Gastroesophageal sphincter (tissue), 4 donors: ENCODE results near the gene CMTM6. TPM values are rescaled to one million over a fixed set of nuclear protein-coding genes. Genes with fewer than 3 reads are reported as not detected.

Experiments
- ATAC-seq: fragments of 150-250 bp; one replicate; pipeline ENCODE4 v1.9.1; 2016; ENCODE audit warnings: mild to moderate bottlenecking, moderate library complexity
- H3K27ac ChIP-seq, 4 donors: fragments of 200-600 bp; sonication (generic) in 3 of 4; 1 replicate in 3 of 4; 2 replicates in 1 of 4; pipeline ENCODE4 v1.5.1; 2016 to 2019
- H3K27me3 ChIP-seq: fragments of 200-600 bp; sonication (generic); one replicate; pipeline ENCODE4 v1.5.1; 2019
- H3K36me3 ChIP-seq, 2 donors: fragments of 200-600 bp; sonication (generic); one replicate each; pipeline ENCODE4 v1.5.1; 2019; ENCODE audit warnings: control low read depth in 1 of 2
- H3K4me1 ChIP-seq, 3 donors: fragments of 200-600 bp; sonication (generic); 1 replicate in 2 of 3; 2 replicates in 1 of 3; pipeline ENCODE4 v1.5.1; 2016 to 2019; ENCODE audit warnings: control low read depth in 2 of 3
- H3K4me3 ChIP-seq, 2 donors: fragments of 200-600 bp; sonication (generic); one replicate each; pipeline ENCODE4 v1.5.1; 2019; ENCODE audit warnings: mild to moderate bottlenecking in 1 of 2, moderate library complexity in 1 of 2
- H3K9me3 ChIP-seq, 3 donors: fragments of 200-600 bp; sonication (generic); one replicate each; pipeline ENCODE4 v1.5.1; 2017 to 2019; ENCODE audit warnings: control low read depth in 2 of 3
- EP300 ChIP-seq: sonication (generic); formaldehyde crosslinking; IDR thresholded peaks from one replicate; pipeline ENCODE4 v1.6.1; 2017; ENCODE audit warnings: antibody characterized with exemption, mild to moderate bottlenecking
- POLR2A ChIP-seq, 2 donors: fragments of 450-650 bp; IDR thresholded peaks; one replicate each; pipeline ENCODE4 v1.6.1; 2017; ENCODE audit warnings: antibody characterized with exemption in 2 of 2, mild to moderate bottlenecking in 2 of 2, moderate library complexity in 1 of 2
- POLR2AphosphoS5 ChIP-seq: sonication (generic); formaldehyde crosslinking; IDR thresholded peaks from one replicate; pipeline ENCODE4 v1.6.1; 2017; ENCODE audit warnings: antibody characterized with exemption
- WGBS, 2 donors: methylation state at CpG; one replicate each; pipeline ENCODE4 v1.1.5; 2018; ENCODE audit warnings: low coverage in 1 of 2; 5-methylcytosine and 5-hydroxymethylcytosine counted together
- total RNA-seq, 4 donors: library from RNA; depleted of rRNA; stranded (reverse); fragments of >200 nt; gene quantifications; one replicate each; pipeline ENCODE4 v1.1.0, GENCODE V29; 2016
- TF ChIP-seq, protein P1 (sequence below), 4 experiments: fragments of 200-600 bp in 2 of 4; fragments of 450-650 bp in 2 of 4; sonication (generic) in 1 of 4; IDR thresholded peaks; one replicate each; pipeline ENCODE4 v1.5.1; 2017 to 2019; ENCODE audit warnings: antibody characterized with exemption in 4 of 4, mild to moderate bottlenecking in 2 of 4, moderate library complexity in 2 of 4

Gene CMTM6
- total RNA-seq, 4 donors from 2014 or later, result 38.8 to 64.0 (median 55.5) TPM

DNA sequence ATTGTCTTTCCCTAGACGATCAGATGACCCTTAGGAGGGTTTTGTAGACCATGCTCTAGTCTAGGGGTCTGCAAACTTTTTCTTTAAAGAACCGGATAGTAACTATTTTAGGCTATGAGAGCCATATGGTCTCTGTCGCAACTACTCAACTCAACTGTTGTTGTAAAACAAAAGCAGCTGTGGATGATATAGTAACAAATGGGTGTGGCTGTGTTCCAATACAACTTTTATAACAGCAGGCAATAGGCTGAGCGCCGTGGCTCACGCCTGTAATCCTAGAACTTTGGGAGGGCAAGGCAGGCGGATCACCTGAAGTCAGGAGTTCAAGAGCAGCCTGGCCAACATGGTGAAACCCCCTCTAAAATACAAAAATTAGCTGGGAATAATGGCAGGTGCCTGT lies 6.1 kb upstream of the CMTM6 start:
- H3K4me1 ChIP-seq, result no peaks in the 10 kb centered on the region
- WGBS, 2 donors, result 59 to 61% methylated on average over 3 to 7 of the region's 7 CpGs
- TF ChIP-seq POLR2A (IDR thresholded peaks at IDR 0.05) (no peak), POLR2AphosphoS5 (no peak), EP300 (no peak)
- TF ChIP-seq, protein P1, sequence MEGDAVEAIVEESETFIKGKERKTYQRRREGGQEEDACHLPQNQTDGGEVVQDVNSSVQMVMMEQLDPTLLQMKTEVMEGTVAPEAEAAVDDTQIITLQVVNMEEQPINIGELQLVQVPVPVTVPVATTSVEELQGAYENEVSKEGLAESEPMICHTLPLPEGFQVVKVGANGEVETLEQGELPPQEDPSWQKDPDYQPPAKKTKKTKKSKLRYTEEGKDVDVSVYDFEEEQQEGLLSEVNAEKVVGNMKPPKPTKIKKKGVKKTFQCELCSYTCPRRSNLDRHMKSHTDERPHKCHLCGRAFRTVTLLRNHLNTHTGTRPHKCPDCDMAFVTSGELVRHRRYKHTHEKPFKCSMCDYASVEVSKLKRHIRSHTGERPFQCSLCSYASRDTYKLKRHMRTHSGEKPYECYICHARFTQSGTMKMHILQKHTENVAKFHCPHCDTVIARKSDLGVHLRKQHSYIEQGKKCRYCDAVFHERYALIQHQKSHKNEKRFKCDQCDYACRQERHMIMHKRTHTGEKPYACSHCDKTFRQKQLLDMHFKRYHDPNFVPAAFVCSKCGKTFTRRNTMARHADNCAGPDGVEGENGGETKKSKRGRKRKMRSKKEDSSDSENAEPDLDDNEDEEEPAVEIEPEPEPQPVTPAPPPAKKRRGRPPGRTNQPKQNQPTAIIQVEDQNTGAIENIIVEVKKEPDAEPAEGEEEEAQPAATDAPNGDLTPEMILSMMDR (IDR thresholded peaks at IDR 0.05), result no peak
- H3K27me3 ChIP-seq, result no peaks in the 10 kb centered on the region
- no peak overlapping the region for H3K4me3 ChIP-seq
- no peaks in the 10 kb centered on the region for H3K36me3 ChIP-seq
- H3K27ac ChIP-seq, result no peak overlapping the region
- no peaks in the 10 kb centered on the region for H3K9me3 ChIP-seq
- ATAC-seq, result no peak

DNA sequence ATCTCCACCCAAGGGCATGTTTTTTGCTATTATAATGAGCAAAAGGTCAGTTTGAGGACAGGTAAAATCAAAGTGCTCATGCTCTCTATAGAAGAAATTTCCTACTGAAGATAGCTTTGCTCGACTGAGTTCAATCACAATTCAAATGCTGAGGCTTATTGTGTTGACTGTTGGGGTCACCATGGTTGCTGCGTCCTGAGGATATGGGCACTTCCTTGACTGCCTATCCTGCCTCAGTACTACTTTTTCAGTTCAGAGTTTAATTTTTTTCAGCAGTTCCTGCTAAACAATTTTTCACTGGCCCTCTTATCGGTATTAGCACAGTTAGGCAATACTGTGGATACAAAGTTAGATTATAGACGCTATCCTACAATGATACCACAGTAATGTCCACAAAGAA lies 3.8 kb upstream of the CMTM6 start:
- TF ChIP-seq EP300, result no peak
- no peak for TF ChIP-seq POLR2A (IDR thresholded peaks at IDR 0.05)
- no peak for TF ChIP-seq POLR2AphosphoS5
- TF ChIP-seq, protein P1 (IDR thresholded peaks at IDR 0.05), result no peak
- no peaks in the 10 kb centered on the region for H3K9me3 ChIP-seq
- no peaks in the 10 kb centered on the region for H3K36me3 ChIP-seq
- 84 to 85% methylated on average over 3 to 4 of the region's 4 CpGs for WGBS, 2 donors
- H3K27ac ChIP-seq, result no peak overlapping the region
- peaks cover 0 to 10% (median 0%) of the 10 kb centered on the region in 3 donors for H3K4me1 ChIP-seq
- ATAC-seq, result no peak
- no peak overlapping the region for H3K4me3 ChIP-seq
- H3K27me3 ChIP-seq, result no peaks in the 10 kb centered on the region

DNA sequence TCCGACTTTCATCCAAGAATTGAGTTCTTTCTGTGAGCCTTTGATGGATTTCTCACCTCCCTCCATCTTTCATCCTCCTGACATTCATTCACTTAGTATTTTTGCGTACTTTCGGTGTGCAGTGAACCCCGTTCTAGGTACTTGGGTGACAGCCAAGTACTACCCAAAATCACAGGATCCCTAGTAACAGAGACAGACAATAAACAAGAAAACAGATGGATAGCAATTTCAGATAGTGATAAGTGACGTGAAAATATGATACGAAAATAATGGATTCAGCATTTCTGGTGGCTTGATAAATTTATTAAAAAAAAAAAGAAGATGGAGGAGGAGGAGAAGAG lies 264 bp upstream of the CMTM6 start:
- Histone ChIP-seq H3K4me1 (peaks cover 0 to 29% (median 0%) of the 10 kb centered on the region in 3 donors), H3K9me3 (no peaks in the 10 kb centered on the region), H3K27ac (peak overlapping the region; percentile 74 to 98 (median 96)), H3K27me3 (no peaks in the 10 kb centered on the region), H3K4me3 (peak overlapping the region; percentile 52 to 81), H3K36me3 (no peaks in the 10 kb centered on the region)
- ATAC-seq, result no peak
- TF ChIP-seq POLR2AphosphoS5 (no peak), EP300 (no peak), POLR2A (IDR thresholded peaks at IDR 0.05) (no peak)
- 0 to 6% methylated on average over 3 to 5 of the region's 6 CpGs for WGBS, 2 donors

DNA sequence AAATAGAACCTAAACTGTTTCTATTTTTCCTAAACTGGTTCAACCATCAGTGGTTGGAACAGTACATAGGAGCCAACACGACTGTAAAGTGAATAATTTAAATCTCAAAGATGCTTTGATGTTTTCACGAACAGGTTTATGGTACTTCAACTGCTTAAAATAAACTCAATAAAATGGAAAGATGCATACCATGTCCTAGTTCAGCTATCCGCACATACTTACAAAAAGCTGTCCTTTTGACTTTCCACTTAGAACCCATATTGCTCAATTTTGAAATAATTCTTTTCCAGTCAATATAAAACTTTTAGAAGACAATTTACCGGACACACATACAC lies 902 bp downstream of the CMTM6 start:
- ATAC-seq, result no peak
- 0 to 4% methylated on average over 4 of the region's 4 CpGs for WGBS, 2 donors

DNA sequence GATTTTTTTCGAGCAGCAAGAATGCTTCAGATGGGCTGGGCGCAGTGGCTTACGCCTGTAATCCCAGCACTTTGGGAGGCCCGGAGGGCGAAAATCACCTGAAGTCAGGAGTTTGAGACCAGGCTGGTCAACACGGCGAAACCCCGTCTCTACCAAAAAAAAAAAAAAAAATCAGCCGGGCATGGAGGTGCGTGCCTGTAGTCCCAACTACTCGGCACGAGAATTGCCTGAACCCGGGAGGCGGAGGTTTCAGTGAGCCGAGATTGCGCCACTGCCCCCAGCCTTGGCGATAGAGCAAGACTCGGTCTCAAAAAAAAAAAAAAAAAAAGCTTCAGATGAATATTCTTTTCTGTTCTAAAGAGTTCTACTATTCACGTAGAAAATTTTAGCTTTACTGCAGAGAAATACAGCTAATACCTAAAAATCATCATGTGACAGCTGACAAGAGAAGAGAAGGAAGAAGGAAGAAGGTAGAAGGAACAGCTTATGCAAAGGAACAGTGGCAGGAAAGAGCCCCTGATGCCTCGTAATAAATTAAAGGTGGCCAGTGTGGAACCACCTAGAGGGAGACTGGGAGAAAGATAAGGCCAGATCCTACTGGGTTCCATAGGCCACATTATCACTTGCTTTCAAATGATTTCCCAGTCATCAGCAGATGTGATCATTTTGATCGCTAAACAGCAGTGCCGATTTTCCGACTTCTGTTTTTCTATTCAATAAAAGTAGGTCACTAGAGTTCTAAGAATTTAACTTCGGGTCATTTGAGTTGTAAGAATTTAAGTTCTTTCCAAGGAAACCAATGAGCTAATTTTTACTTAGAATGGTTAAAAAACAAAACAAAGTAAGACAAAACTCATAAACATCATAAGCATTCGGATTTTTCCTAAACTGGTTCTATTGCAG lies 1.5 kb downstream of the CMTM6 start:
- H3K36me3 ChIP-seq, result no peaks in the 10 kb centered on the region
- no peak for ATAC-seq
- no peaks in the 10 kb centered on the region for H3K9me3 ChIP-seq
- TF ChIP-seq, protein P1 (IDR thresholded peaks at IDR 0.05), result no peak
- WGBS, 2 donors, result 69 to 78% methylated on average over 15 to 25 of the region's 25 CpGs
- H3K4me1 ChIP-seq, result peaks cover 0 to 29% (median 0%) of the 10 kb centered on the region in 3 donors
- H3K4me3 ChIP-seq, result peak overlapping the region; percentile 52 to 81
- H3K27ac ChIP-seq, result peak overlapping the region; percentile 74 to 98 (median 96)
- no peaks in the 10 kb centered on the region for H3K27me3 ChIP-seq

More for the DNA sequence above, 902 bp downstream of the CMTM6 start:
- Histone ChIP-seq H3K27me3 (no peaks in the 10 kb centered on the region), H3K9me3 (no peaks in the 10 kb centered on the region), H3K36me3 (no peaks in the 10 kb centered on the region), H3K4me3 (peak overlapping the region; percentile 52 to 81), H3K27ac (peak overlapping the region; percentile 74 to 98 (median 96)), H3K4me1 (peaks cover 0 to 29% (median 0%) of the 10 kb centered on the region in 3 donors)
- TF ChIP-seq POLR2A (IDR thresholded peaks at IDR 0.05) (no peak), EP300 (no peak), POLR2AphosphoS5 (no peak)
- TF ChIP-seq, protein P1 (IDR thresholded peaks at IDR 0.05), result no peak
